Regular cardiac myocyte (primary cell): ENCODE data around the gene PLXNA1. TPM values are rescaled to one million over a fixed set of nuclear protein-coding genes. Genes with fewer than 3 reads are reported as not detected.

ENCODE experiments used
- total RNA-seq: library from RNA; depleted of rRNA; stranded (reverse); fragments of >200 nt; gene quantifications from 2 replicates; pipeline ENCODE4 v1.2.3, GENCODE V29; 2014

PLXNA1 gene
- 40.6 and 48.7 TPM in 2 replicates for total RNA-seq

GRCh38 chr3:126982471-126983175 lies at the start of gene PLXNA1:
Gene PLXNA1 (plus strand): TSS chr3:126983115. CDS start chr3:126988594, 5,479 bp downstream.

Other genes with a start within 250 kb of the PLXNA1 start
- gene PRR23E, start 210.0 kb downstream of the PLXNA1 start, total RNA-seq: not detected in 2 replicates